GM12878 (cell line): ENCODE data around the gene CLBA1. TPM values are rescaled to one million over a fixed set of nuclear protein-coding genes. Genes with fewer than 3 reads are reported as not detected.

Experiments used
- ATAC-seq: fragments of 200-7000 bp; cut with Tn5 transposase; 3 replicates; pipeline ENCODE4 v1.9.1; 2020; ENCODE audit warnings: mild to moderate bottlenecking, moderate library complexity
- BruUV-seq: library from RNA; stranded (reverse); fragments of 400-500 nt; replicated peaks from 2 replicates; lab custom pipeline; 2021; lab: Mats Ljungman, UMichigan
- CTCF ChIA-PET: fragments of 300-600 bp; sonication (Branson Sonifier 250); formaldehyde crosslinking; extraction: SDS; loops from one replicate; lab custom pipeline; 2021; ENCODE audit warnings: inconsistent platforms; lab: Yijun Ruan, JAX
- POLR2A ChIA-PET: fragments of 350-600 bp; formaldehyde crosslinking; extraction: SDS; loops from one replicate; lab custom pipeline; 2021; ENCODE audit warnings: inconsistent platforms; lab: Charles Lee
- RAD21 ChIA-PET: fragments of 300-600 bp; sonication (Branson Sonifier 250); formaldehyde crosslinking; loops from one replicate; lab custom pipeline; 2023; ENCODE audit warnings: antibody characterized with exemption; ENCODE audit not compliant: unreplicated experiment; lab: Charles Lee
- SMC1A ChIA-PET: fragments of 300-600 bp; sonication (Branson Sonifier 250); formaldehyde crosslinking; loops from one replicate; lab custom pipeline; 2023; ENCODE audit not compliant: unreplicated experiment, uncharacterized antibody; lab: Charles Lee
- DNase-seq: peaks from one replicate; pipeline ENCODE4 v3.0.0-alpha.2; 2011; ENCODE audit warnings: low read depth, low spot score
- FAIRE-seq: peaks from 3 replicates; lab custom pipeline; 2011; peaks lifted over from hg19 to GRCh38; lab: Jason Lieb, UNC
- H2AFZ ChIP-seq: 2 replicates; pipeline ENCODE4 v1.6.0; 2011; ENCODE audit warnings: low read depth, low read length, control low read depth; ENCODE audit not compliant: control insufficient read depth
- H3K27ac ChIP-seq: 2 replicates; pipeline ENCODE4 v1.5.1; 2011; ENCODE audit warnings: control low read depth; ENCODE audit not compliant: control insufficient read depth, insufficient read depth
- H3K27me3 ChIP-seq, 2 experiments: replicated peaks in 1 of 2; 2 replicates each; pipeline versions ENCODE4 v1.6.0 to v1.6.1; 2011; ENCODE audit warnings: low read length in 1 of 2; ENCODE audit not compliant: control insufficient read depth in 2 of 2, insufficient read depth in 2 of 2
- H3K36me3 ChIP-seq, 2 experiments: 2 replicates each; pipeline ENCODE4 v1.5.1; 2011; ENCODE audit warnings: low read length in 1 of 2; ENCODE audit not compliant: control insufficient read depth in 2 of 2, insufficient read depth in 2 of 2
- H3K4me1 ChIP-seq: 2 replicates; pipeline ENCODE4 v1.6.1; 2011; ENCODE audit warnings: mild to moderate bottlenecking, low read length, moderate library complexity, mixed read lengths; ENCODE audit not compliant: control insufficient read depth, insufficient read depth
- H3K4me2 ChIP-seq: 2 replicates; pipeline ENCODE4 v1.6.0; 2011; ENCODE audit warnings: control low read depth; ENCODE audit not compliant: control insufficient read depth, insufficient read depth
- H3K4me3 ChIP-seq: fragments of 200-600 bp; sonication (generic); 2 replicates; pipeline ENCODE4 v1.5.1; 2016
- H3K79me2 ChIP-seq: 2 replicates; pipeline ENCODE4 v1.6.0; 2011; ENCODE audit warnings: low read length; ENCODE audit not compliant: control insufficient read depth, insufficient read depth
- H3K9ac ChIP-seq: 2 replicates; pipeline ENCODE4 v1.8.0; 2011; ENCODE audit warnings: low read length, control low read depth, mixed read lengths; ENCODE audit not compliant: control insufficient read depth, insufficient read depth
- H3K9me3 ChIP-seq: replicated peaks from 3 replicates; pipeline ENCODE4 v1.5.1; 2011; ENCODE audit warnings: mild to moderate bottlenecking, low read length; ENCODE audit not compliant: control insufficient read depth, insufficient read depth
- H4K20me1 ChIP-seq: 2 replicates; pipeline ENCODE4 v1.6.0; 2011; ENCODE audit not compliant: control insufficient read depth, insufficient read depth
- E4F1 ChIP-seq: fragments of 450-650 bp; IDR thresholded peaks from 2 replicates; pipeline ENCODE4 v1.6.1; 2018; ENCODE audit warnings: borderline replicate concordance, mild to moderate bottlenecking; ENCODE audit not compliant: partially characterized antibody
- FOXM1 ChIP-seq: IDR thresholded peaks from 2 replicates; pipeline ENCODE4 v1.6.1; 2012; ENCODE audit warnings: low read depth, mild to moderate bottlenecking, inconsistent platforms, low read length, moderate library complexity
- IRF4 ChIP-seq: IDR thresholded peaks from 2 replicates; pipeline ENCODE4 v1.6.1; 2011; ENCODE audit warnings: low read depth, low read length
- MLLT1 ChIP-seq: fragments of 450-650 bp; IDR thresholded peaks from 2 replicates; pipeline ENCODE4 v1.6.1; 2016; ENCODE audit warnings: mild to moderate bottlenecking
- RELB ChIP-seq: fragments of 450-650 bp; IDR thresholded peaks from 2 replicates; pipeline ENCODE4 v1.6.1; 2017; ENCODE audit warnings: low read depth, mild to moderate bottlenecking, moderate library complexity
- SP1 ChIP-seq: IDR thresholded peaks from one replicate; pipeline ENCODE4 v1.6.1; 2011; ENCODE audit warnings: low read depth, low read length
- TBL1XR1 ChIP-seq: IDR thresholded peaks from 2 replicates; pipeline ENCODE4 v1.6.1; 2012; ENCODE audit warnings: low read depth, low read length, improper control_type of control experiment
- ZNF592 ChIP-seq: fragments of 450-650 bp; IDR thresholded peaks from 2 replicates; pipeline ENCODE4 v1.6.1; 2017; ENCODE audit warnings: mild to moderate bottlenecking, moderate library complexity
- WGBS: methylation state at CpG from one replicate; pipeline ENCODE4 v1.1.6; 2016; ENCODE audit warnings: low lambda C conversion rate; ENCODE audit not compliant: insufficient replicate concordance, insufficient coverage; ENCODE audit errors: missing lambda C conversion rate; 5-methylcytosine and 5-hydroxymethylcytosine counted together
- in situ Hi-C: fragments of 300-500 bp; cut with MboI; formaldehyde crosslinking; loops from 9 replicates; pipeline ENCODE4 v1.14.3; 2018; ENCODE audit warnings: mixed read lengths
- intact Hi-C: fragments of 100-400 bp; cut with micrococcal nuclease; formaldehyde crosslinking; loops from one replicate; pipeline ENCODE4 v1.14.2; 2022; ENCODE audit not compliant: unreplicated experiment
- polyA plus RNA-seq, 11 experiments: library from polyadenylated mRNA; depleted of rRNA in 4 of 11; unstranded in 6 of 11; stranded (reverse) in 5 of 11; fragments of >200 nt; fragmentation: Nextera tagmentation in 4 of 11; fragmentation: Illumina TruSeq in 1 of 11; extraction: Ambion mirVana in 4 of 11; extraction: Trizol in 1 of 11; gene quantifications; 1 replicate in 1 of 11; 2 replicates in 10 of 11; pipeline versions ENCODE4 v1.2.1 to v1.2.3, GENCODE V29; 2011 to 2016; ENCODE audit warnings: inconsistent platforms in 2 of 11, missing spikeins in 2 of 11, low read depth in 1 of 11
- total RNA-seq, 4 experiments: library from RNA; depleted of rRNA in 3 of 4; stranded (reverse); fragments of >200 nt in 3 of 4; fragmentation: Illumina TruSeq in 1 of 4; extraction: Trizol in 1 of 4; gene quantifications; 2 replicates each; pipeline versions ENCODE4 v1.2.1 to v1.2.3, GENCODE V29; 2013 to 2021

The CLBA1 gene
- total and polyA plus RNA-seq, 10 of the 15 experiments (the other 5 are each of a cell fraction or from before 2014, with no cell fraction given): 0.07 to 1.1 (median 0.62) TPM; not detected in 1

GRCh38 chr14:104964546-104964945, 21.0 kb upstream of the CLBA1 start (continued):
- no peak for TF ChIP-seq IRF4

- RAD21 ChIA-PET: no interaction called here
- BruUV-seq: no TSS peak
- Histone ChIP-seq H3K79me2 (no peaks in the 10 kb centered on the region), H2AFZ (no peak overlapping the region), H3K27ac (no peak overlapping the region), H3K27me3 (peaks cover 3 to 7% of the 10 kb centered on the region in 2 experiments), H3K4me3 (no peak overlapping the region), H3K9ac (no peak overlapping the region), H4K20me1 (no peaks in the 10 kb centered on the region), H3K36me3 (no peaks in the 10 kb centered on the region), H3K4me2 (no peak overlapping the region), H3K4me1 (no peaks in the 10 kb centered on the region), H3K9me3 (no peaks in the 10 kb centered on the region)
- CTCF ChIA-PET: no interaction called here
- 45% methylated on average over 12 of the region's 13 CpGs for WGBS
- POLR2A ChIA-PET: no interaction called here
- SMC1A ChIA-PET: no interaction called here
- no peak for ATAC-seq
- in situ Hi-C loops: no loop called here
- no peak for FAIRE-seq
- DNase-seq: no peak
- intact Hi-C loops: no loop called here
- TF ChIP-seq E4F1 (no peak), ZNF592 (no peak), SP1 (no peak), FOXM1 (no peak), TBL1XR1 (no peak), RELB (no peak), MLLT1 (no peak)
These were observed 19.9 kb upstream of the CLBA1 start for GRCh38 chr14:104965561-104966231.
